Measurements from ENCODE around the gene NAPG.

NAPG gene

DNA sequence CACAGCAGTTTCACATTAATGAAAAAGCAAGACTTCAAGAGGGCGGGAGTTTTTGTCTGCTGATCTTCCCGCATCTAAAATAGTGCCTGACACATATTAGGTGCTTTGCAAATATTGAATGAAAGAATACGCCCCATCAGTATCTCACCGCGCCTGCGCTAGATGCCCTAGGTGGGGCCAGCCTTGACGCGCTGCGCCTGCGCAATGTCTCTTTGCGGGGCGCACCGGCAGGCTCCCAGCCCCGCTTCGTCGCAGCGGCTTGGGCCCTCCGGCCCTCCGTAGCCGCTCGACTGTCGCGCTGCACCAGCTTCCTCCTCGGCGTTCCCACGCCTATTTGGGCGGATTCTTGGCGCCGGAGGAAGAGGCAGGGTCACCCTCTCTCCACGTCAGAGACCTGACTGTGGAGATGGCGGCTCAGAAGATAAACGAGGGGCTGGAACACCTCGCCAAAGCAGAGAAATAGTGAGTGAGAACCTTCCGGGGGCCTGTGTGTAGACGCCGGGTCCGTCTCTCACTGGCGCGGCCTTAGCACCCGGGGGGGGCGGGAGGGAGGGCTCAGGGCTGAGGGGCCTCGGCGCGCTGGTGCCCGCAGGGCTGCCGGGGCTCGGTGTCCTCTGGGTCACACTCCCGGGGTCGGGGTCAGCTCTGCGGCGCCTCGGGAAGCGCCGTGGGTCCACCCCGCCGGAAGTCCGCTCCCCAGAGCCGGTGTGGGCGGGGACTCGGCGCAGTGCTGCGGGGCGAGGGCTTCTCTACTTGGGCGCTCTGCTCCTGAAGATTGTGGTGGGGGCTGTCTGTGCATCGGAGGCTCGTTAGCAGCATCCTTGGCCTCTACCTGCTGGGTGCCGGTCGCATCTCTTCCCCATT, at the start of gene NAPG:
NAPG (plus strand) TSS at position 331 of the 864 bp plus-strand sequence; CDS start at position 407, 76 bp downstream.
- peak; percentile 94 for DNase-seq (ENCODE audit: low read depth)

DNA sequence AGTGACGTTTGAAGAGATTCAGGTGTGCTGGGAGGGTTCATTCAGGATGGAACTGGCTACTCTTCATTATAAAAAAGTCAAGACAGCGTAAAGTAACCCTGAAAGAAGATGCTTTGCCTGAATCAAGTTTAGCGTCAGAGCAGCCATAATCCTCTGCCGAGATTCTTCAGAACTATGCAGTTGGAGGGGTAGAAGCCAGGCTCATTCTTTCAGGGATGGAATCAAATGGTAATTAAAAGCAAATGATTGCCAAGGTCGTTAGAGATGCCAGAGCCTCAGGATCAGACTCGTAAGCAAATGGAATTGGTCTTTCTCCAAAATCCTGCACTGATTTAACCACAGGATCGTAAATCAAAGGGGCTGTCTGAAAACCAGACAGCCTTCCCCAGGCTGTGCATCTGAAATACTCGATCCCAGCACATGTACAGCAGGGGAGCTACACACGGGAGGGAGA, 49.5 kb upstream of the NAPG start:
- TF ChIP-seq, protein P1, sequence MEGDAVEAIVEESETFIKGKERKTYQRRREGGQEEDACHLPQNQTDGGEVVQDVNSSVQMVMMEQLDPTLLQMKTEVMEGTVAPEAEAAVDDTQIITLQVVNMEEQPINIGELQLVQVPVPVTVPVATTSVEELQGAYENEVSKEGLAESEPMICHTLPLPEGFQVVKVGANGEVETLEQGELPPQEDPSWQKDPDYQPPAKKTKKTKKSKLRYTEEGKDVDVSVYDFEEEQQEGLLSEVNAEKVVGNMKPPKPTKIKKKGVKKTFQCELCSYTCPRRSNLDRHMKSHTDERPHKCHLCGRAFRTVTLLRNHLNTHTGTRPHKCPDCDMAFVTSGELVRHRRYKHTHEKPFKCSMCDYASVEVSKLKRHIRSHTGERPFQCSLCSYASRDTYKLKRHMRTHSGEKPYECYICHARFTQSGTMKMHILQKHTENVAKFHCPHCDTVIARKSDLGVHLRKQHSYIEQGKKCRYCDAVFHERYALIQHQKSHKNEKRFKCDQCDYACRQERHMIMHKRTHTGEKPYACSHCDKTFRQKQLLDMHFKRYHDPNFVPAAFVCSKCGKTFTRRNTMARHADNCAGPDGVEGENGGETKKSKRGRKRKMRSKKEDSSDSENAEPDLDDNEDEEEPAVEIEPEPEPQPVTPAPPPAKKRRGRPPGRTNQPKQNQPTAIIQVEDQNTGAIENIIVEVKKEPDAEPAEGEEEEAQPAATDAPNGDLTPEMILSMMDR (IDR thresholded peaks at IDR 0.05; ENCODE audit: insufficient read depth, low read depth, low read length, missing control alignments) = no peak
- no peak for DNase-seq (ENCODE audit: low read depth)
- no peak overlapping the region for H3K4me3 ChIP-seq (ENCODE audit: low read length)

More for the DNA sequence above, at the start of gene NAPG:
- TF ChIP-seq, protein P1 (IDR thresholded peaks at IDR 0.05; ENCODE audit: insufficient read depth, low read depth, low read length, missing control alignments) = no peak
- peak within 1 kb of the TSS; percentile 92 for H3K4me3 ChIP-seq (ENCODE audit: low read length)

DNA sequence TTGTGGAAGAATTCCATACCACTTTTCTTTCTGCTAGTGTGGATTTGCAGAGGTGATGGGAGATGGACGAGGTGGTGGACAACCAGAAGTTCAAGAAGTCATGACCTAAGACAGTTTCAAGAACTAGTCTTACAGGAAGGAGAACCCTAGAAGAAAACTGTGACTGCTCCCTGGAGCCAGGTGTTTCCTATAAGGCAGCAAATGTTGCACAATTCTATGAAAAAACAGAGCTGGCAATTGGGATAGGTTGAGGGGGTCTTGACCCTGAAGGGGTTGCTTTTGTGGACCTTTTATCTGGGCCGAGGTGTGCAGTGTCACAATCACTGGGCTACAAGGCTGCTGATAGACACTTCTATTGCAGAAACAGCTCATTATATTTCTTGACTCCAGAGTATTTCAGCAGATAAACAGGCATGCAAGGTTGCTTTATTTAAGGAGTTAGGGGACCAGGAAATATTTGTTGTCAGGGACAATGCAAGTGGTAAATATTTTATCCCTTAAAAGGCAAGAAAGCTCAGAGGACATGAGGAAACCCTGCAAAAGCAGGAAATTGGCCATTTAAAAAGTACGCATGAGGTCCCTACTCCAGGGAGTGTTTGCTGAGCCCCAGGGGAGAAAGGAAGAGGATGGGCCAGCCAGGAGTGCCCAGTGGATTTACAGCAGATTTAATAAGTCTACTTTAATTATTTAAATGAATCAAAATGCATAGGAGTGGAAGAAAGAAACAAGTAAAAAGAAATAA, 48.5 kb upstream of the NAPG start:
- H3K4me3 ChIP-seq (ENCODE audit: low read length) = no peak overlapping the region
- DNase-seq (ENCODE audit: low read depth) = no peak
- TF ChIP-seq, protein P1 (IDR thresholded peaks at IDR 0.05; ENCODE audit: insufficient read depth, low read depth, low read length, missing control alignments) = no peak

DNA sequence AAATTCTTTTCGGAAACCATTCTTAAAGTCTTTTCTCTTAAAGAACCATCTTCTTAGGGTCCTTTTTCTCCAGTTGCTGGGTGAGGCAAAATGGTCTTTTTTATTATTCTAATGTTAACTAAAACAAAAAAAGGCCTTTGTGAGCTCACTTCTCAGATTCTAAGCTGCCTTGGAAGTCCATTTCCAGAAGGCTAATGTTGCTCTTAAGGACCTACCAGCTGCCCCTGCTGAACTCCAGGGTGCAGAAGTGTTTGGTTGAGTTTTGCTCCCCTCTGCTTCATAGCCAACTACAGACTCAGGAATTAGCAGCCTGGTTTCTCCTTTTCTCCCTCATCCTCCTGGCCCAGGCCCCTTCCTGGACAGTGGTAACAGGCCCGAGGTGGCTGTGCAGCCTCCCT, 48.0 kb upstream of the NAPG start:
- no peak for DNase-seq (ENCODE audit: low read depth)
- TF ChIP-seq, protein P1 (IDR thresholded peaks at IDR 0.05; ENCODE audit: insufficient read depth, low read depth, low read length, missing control alignments) = no peak

DNA sequence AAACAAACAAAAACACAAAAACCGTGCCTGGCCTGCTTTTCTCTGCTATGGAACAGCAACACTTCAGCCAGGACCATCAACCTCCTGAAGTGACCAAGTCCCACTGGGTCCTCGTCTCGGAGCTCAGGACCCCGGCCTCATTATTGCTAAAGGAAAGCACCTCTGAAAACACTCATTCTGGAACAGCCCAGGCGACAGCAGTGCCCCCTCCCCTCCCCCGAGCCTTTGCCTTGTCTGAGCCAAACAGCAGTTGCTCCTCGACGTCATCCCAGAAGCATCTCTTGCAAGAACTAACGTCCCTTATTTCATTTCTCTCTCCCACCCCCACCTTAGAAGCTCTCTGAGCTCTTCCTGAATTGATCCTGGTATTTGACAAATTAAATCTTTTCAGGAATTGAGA, 44.0 kb upstream of the NAPG start:
- no peak overlapping the region for H3K4me3 ChIP-seq (ENCODE audit: low read length)
- TF ChIP-seq, protein P1 (IDR thresholded peaks at IDR 0.05; ENCODE audit: insufficient read depth, low read depth, low read length, missing control alignments) = no peak
- no peak for DNase-seq (ENCODE audit: low read depth)

More for the DNA sequence above, 48.0 kb upstream of the NAPG start:
- H3K4me3 ChIP-seq (ENCODE audit: low read length) = no peak overlapping the region

GRCh38 chr18:10482363-10482984, 43.4 kb upstream of the NAPG start:
- no peak overlapping the region for H3K4me3 ChIP-seq (ENCODE audit: low read length)
- TF ChIP-seq, protein P1 (IDR thresholded peaks at IDR 0.05; ENCODE audit: insufficient read depth, low read depth, low read length, missing control alignments) = no peak
- no peak for DNase-seq (ENCODE audit: low read depth)
